Panc1 (cell line): ENCODE measurements around the gene BRWD1. TPM values are rescaled to one million over a fixed set of nuclear protein-coding genes. Genes with fewer than 3 reads are reported as not detected.

Source experiments
- ATAC-seq: fragments of 200-7000 bp; cut with Tn5 transposase; 2 replicates; pipeline ENCODE4 v1.9.1; 2020; ENCODE audit warnings: mild to moderate bottlenecking, moderate library complexity
- Bru-seq: library from RNA; stranded (reverse); fragments of 400-500 nt; gene quantifications from one replicate; lab custom pipeline; 2021; lab: Mats Ljungman, UMichigan
- BruChase-seq, 2 experiments: library from RNA; stranded (reverse); fragments of 400-500 nt; gene quantifications; one replicate each; lab custom pipeline; 2021; lab: Mats Ljungman, UMichigan
- BruUV-seq: library from RNA; stranded (reverse); fragments of 400-500 nt; replicated peaks from 2 replicates; lab custom pipeline; 2021; lab: Mats Ljungman, UMichigan
- CTCF ChIA-PET: fragments of 300-600 bp; sonication (Branson Sonifier 250); formaldehyde crosslinking; loops from one replicate; lab custom pipeline; 2022; ENCODE audit warnings: antibody characterized with exemption; lab: Charles Lee
- POLR2A ChIA-PET: fragments of 300-600 bp; sonication (Branson Sonifier 250); formaldehyde crosslinking; loops from one replicate; lab custom pipeline; 2022; ENCODE audit warnings: antibody characterized with exemption; lab: Charles Lee
- DNase-seq: peaks from one replicate; pipeline ENCODE4 v3.0.0-alpha.2; 2010; ENCODE audit warnings: low read depth, low spot score
- H3K27ac ChIP-seq: 2 replicates; pipeline ENCODE4 v1.5.1; 2011; ENCODE audit warnings: mild to moderate bottlenecking, low read length, inconsistent platforms
- H3K27me3 ChIP-seq: fragments of 200-500 bp; sonication (Bioruptor generic); 2 replicates; pipeline ENCODE4 v1.6.0; 2014; ENCODE audit warnings: low read length, inconsistent platforms; ENCODE audit not compliant: control insufficient read depth, insufficient read depth
- H3K36me3 ChIP-seq: fragments of 200-500 bp; sonication (Bioruptor generic); 2 replicates; pipeline ENCODE4 v1.5.1; 2014; ENCODE audit warnings: inconsistent platforms, mild to moderate bottlenecking, low read length, moderate library complexity; ENCODE audit not compliant: control insufficient read depth, insufficient read depth
- H3K4me1 ChIP-seq: 2 replicates; pipeline ENCODE4 v1.5.1; 2011; ENCODE audit warnings: inconsistent platforms, mild to moderate bottlenecking, low read length, moderate library complexity; ENCODE audit not compliant: control insufficient read depth, insufficient read depth
- H3K4me3 ChIP-seq, 2 experiments: 2 replicates each; pipeline ENCODE4 v1.5.1; 2011 to 2012; ENCODE audit warnings: low read depth in 2 of 2, low read length in 2 of 2, mild to moderate bottlenecking in 2 of 2, inconsistent platforms in 1 of 2, moderate library complexity in 1 of 2
- H3K9me3 ChIP-seq: fragments of 200-500 bp; sonication (Bioruptor generic); 2 replicates; pipeline ENCODE4 v1.5.1; 2014; ENCODE audit warnings: low read depth, mild to moderate bottlenecking, inconsistent platforms, low read length, moderate library complexity; ENCODE audit not compliant: control insufficient read depth, insufficient read depth
- CTCF ChIP-seq: fragments of 450-650 bp; IDR thresholded peaks from 2 replicates; pipeline ENCODE4 v1.5.1; 2017; ENCODE audit warnings: mild to moderate bottlenecking
- POLR2AphosphoS5 ChIP-seq: IDR thresholded peaks from 2 replicates; pipeline ENCODE4 v1.6.1; 2012; ENCODE audit warnings: mild to moderate bottlenecking, low read depth, low read length, moderate library complexity
- REST ChIP-seq, 2 experiments: IDR thresholded peaks; 2 replicates each; pipeline ENCODE4 v1.6.1; 2011 to 2012; ENCODE audit warnings: low read depth in 2 of 2, control low read depth in 1 of 2, low read length in 1 of 2, mild to moderate bottlenecking in 1 of 2, moderate library complexity in 1 of 2; ENCODE audit not compliant: insufficient read depth in 1 of 2
- SIN3A ChIP-seq: IDR thresholded peaks from 2 replicates; pipeline ENCODE4 v1.6.1; 2012; ENCODE audit warnings: low read depth, mild to moderate bottlenecking, low read length, moderate library complexity, borderline replicate concordance; ENCODE audit not compliant: insufficient read depth
- TCF7L2 ChIP-seq: IDR thresholded peaks from 2 replicates; pipeline ENCODE4 v1.6.1; 2011; ENCODE audit warnings: mild to moderate bottlenecking, low read depth, low read length, inconsistent platforms
- in situ Hi-C: cut with HindIII; loops from 2 replicates; pipeline ENCODE4 v1.10.0; 2016; ENCODE audit warnings: low sequenced_read_pairs, low pct_unique_long_range_greater_than_20kb
- intact Hi-C: fragments of 100-400 bp; cut with micrococcal nuclease; formaldehyde crosslinking; loops from one replicate; pipeline ENCODE4 v1.10.0; 2022; ENCODE audit not compliant: unreplicated experiment
- long read RNA-seq: library from polyadenylated mRNA; unstranded; transcript quantifications from one replicate; pipeline ENCODE4 v2.0.0, GENCODE V29; 2021; ENCODE audit not compliant: unreplicated experiment
- polyA plus RNA-seq: library from polyadenylated mRNA; unstranded; fragments of >200 nt; gene quantifications from one replicate; pipeline ENCODE4 v1.2.1, GENCODE V29; 2012; ENCODE audit warnings: missing spikeins; ENCODE audit not compliant: insufficient read length
- total RNA-seq: library from RNA; stranded (reverse); gene quantifications from one replicate; pipeline ENCODE4 v1.2.1, GENCODE V29; 2021; ENCODE audit not compliant: unreplicated experiment

The BRWD1 gene
- total RNA-seq: 26.2 TPM
- 10.0 TPM for polyA plus RNA-seq
- Bru-seq, nascent RNA: percentile 89 among the genes with signal in this experiment
- percentile 90 among the genes with signal in this experiment for BruChase-seq, experiment 1, labeled RNA remaining after a 2-hour chase
- percentile 85 among the genes with signal in this experiment for BruChase-seq, experiment 2, labeled RNA remaining after a 6-hour chase
- long read RNA-seq, full-length matches to known transcripts: 40 of 91 reads
- long read RNA-seq, partial matches to known transcripts: 38 of 91 reads
- long read RNA-seq, other reads (novel, unspliced or antisense): 13 of 91 reads

DNA sequence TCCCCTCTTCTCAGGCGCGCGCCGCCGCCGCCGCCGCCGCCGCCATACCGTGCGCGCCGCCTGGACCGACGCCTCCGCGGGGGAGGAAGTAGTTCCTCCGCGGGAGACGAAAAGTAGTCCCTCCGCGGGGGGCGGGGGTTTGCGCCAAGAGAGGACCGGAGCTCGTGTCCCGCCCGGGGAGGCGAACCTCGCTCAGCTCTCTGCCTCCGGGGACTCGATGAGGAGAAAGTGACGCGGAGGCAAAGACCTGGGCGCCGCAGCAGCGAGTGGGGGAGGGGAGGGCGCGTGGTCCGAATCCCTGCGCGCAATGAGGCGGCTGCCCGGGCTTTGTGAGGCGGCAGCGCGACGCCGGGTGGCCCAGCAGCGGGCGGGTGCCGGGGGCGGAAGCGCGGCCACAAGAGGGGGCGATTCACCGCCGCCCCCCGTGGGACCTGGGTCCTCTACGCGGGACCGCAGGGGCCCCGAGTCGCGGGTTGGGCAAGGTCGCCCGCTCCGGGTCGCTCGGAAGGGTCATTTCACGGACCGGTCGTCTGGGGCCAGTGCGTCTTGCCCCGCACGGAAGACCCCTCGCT, at the start of gene BRWD1:
Gene BRWD1, minus strand, starts transcription at position 62 of the 572 bp plus-strand sequence. CDS start 141 bp downstream, outside the sequence.
- ATAC-seq: peak; percentile 82
- intact Hi-C loops: no loop called here

More for the DNA sequence above, at the start of gene BRWD1:
- no TSS peak for BruUV-seq
- H3K27me3 ChIP-seq: no peaks in the 10 kb centered on the region
- H3K4me1 ChIP-seq: peaks cover 6% of the 10 kb centered on the region
- TF ChIP-seq CTCF (no peak; the same call in 1 of the 2 replicates), POLR2AphosphoS5 (peak; percentile 58), SIN3A (peak; percentile 64; the same call in 1 of the 2 replicates), TCF7L2 (peak; percentile 72; the same call in 1 of the 2 replicates), REST (IDR thresholded peaks at IDR 0.05; ENCODE audit: insufficient read depth in 1 of 2, low read depth in 2 of 2, low read length in 1 of 2) (no peak)
- H3K9me3 ChIP-seq: no peaks in the 10 kb centered on the region
- peak; percentile 20 for DNase-seq
- in situ Hi-C loops: no loop called here
- H3K27ac ChIP-seq: peak within 1 kb of the TSS; percentile 91
- ChIA-PET CTCF (no interaction called here), POLR2A (interaction anchor here (0.6 kb wide), 2 partner anchors 67 to 134 kb away, joined by 3 read pairs; a partner anchor contains a TSS)
- H3K36me3 ChIP-seq: peaks cover 8% of the 10 kb centered on the region; the same call in 1 of the 2 replicates
- peak within 1 kb of the TSS; percentile 65 to 71 for H3K4me3 ChIP-seq
